Vagina (tissue), 2 donors: Measurements from ENCODE around the gene RPS6KA2.

ENCODE experiments used
- POLR2A ChIP-seq, 2 donors: fragments of 450-650 bp; IDR thresholded peaks; one replicate each; pipeline ENCODE4 v1.6.1; 2017; ENCODE audit warnings: antibody characterized with exemption in 2 of 2, mild to moderate bottlenecking in 2 of 2, moderate library complexity in 2 of 2
- TF ChIP-seq, protein P1 (sequence below), 3 experiments: fragments of 450-650 bp in 2 of 3; fragments of 200-600 bp in 1 of 3; sonication (generic) in 1 of 3; IDR thresholded peaks; one replicate each; pipeline ENCODE4 v1.5.1; 2017 to 2019; ENCODE audit warnings: antibody characterized with exemption in 3 of 3, mild to moderate bottlenecking in 2 of 3, moderate library complexity in 2 of 3

DNA sequence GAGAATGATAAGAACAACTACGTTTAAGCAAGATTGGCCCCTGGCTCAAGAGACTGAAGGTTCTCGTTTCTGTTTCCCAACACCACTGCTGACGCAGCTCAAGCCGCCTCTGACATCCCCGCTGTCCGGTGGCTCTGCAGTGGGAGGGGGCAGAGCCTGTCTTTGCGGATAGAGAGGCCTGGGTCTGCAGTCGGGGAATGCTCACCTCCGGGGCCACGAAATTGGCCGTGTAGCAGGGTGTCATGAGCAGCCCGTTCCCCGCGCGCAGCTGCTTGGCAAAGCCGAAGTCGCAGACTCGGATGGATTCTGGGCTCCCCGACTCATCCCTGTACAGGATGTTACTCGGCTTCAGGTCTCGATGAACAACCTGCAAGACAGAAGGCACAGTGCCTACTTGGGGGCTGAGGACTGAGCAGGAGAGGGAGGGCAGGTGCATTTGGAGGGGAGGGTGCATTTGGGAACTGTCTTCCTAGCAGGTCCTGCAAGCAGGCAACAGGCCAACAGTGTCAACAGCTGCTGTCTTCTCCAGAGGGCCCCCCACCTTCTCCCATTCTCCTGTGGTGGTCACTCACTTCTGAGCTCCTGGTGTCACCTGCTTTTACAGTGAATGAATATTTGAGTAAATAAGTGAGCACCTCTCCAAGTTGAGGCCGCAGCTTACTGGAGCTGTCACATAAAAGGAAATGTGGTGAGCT is 203.9 kb downstream of the RPS6KA2 start:
- TF ChIP-seq POLR2A (IDR thresholded peaks at IDR 0.05), result no peak
- TF ChIP-seq, protein P1, sequence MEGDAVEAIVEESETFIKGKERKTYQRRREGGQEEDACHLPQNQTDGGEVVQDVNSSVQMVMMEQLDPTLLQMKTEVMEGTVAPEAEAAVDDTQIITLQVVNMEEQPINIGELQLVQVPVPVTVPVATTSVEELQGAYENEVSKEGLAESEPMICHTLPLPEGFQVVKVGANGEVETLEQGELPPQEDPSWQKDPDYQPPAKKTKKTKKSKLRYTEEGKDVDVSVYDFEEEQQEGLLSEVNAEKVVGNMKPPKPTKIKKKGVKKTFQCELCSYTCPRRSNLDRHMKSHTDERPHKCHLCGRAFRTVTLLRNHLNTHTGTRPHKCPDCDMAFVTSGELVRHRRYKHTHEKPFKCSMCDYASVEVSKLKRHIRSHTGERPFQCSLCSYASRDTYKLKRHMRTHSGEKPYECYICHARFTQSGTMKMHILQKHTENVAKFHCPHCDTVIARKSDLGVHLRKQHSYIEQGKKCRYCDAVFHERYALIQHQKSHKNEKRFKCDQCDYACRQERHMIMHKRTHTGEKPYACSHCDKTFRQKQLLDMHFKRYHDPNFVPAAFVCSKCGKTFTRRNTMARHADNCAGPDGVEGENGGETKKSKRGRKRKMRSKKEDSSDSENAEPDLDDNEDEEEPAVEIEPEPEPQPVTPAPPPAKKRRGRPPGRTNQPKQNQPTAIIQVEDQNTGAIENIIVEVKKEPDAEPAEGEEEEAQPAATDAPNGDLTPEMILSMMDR (IDR thresholded peaks at IDR 0.05), result no peak
